Endothelial cell (in vitro differentiated cells): ENCODE data around the gene DDIT3. TPM values are rescaled to one million over a fixed set of nuclear protein-coding genes. Genes with fewer than 3 reads are reported as not detected.
A peak's percentile ranks its signal among the peaks of the same experiment; 100 is the strongest.

Source experiments
- DNase-seq: peaks from one replicate; pipeline ENCODE4 v3.0.0; 2021; ENCODE audit warnings: low spot score
- H3K27ac Mint-ChIP-seq: one replicate; pipeline ENCODE4 v1.8.0; 2021; ENCODE audit warnings: mixed read lengths, inconsistent platforms; ENCODE audit not compliant: unreplicated experiment
- H3K27me3 Mint-ChIP-seq: one replicate; pipeline ENCODE4 v1.8.0; 2021; ENCODE audit warnings: mild to moderate bottlenecking, moderate library complexity, mixed read lengths, inconsistent platforms; ENCODE audit not compliant: unreplicated experiment
- H3K36me3 Mint-ChIP-seq: one replicate; pipeline ENCODE4 v1.8.0; 2021; ENCODE audit warnings: mild to moderate bottlenecking, low read depth, mixed read lengths, inconsistent platforms; ENCODE audit not compliant: unreplicated experiment
- H3K4me1 Mint-ChIP-seq: one replicate; pipeline ENCODE4 v1.8.0; 2021; ENCODE audit warnings: mild to moderate bottlenecking, mixed read lengths, inconsistent platforms; ENCODE audit not compliant: unreplicated experiment
- H3K4me3 Mint-ChIP-seq: one replicate; pipeline ENCODE4 v1.8.0; 2021; ENCODE audit warnings: mild to moderate bottlenecking, mixed read lengths, inconsistent platforms; ENCODE audit not compliant: unreplicated experiment
- H3K9me3 Mint-ChIP-seq: one replicate; pipeline ENCODE4 v1.8.0; 2021; ENCODE audit warnings: mixed read lengths, inconsistent platforms; ENCODE audit not compliant: unreplicated experiment
- CTCF ChIP-seq: fragments of 200-600 bp; sonication (generic); IDR thresholded peaks from one replicate; pipeline ENCODE4 v1.5.0; 2021; ENCODE audit warnings: antibody characterized with exemption; ENCODE audit not compliant: unreplicated experiment
- total RNA-seq: library from RNA; stranded (reverse); fragmentation: NEBNext Ultra II Directional; extraction: Animal tissue kit (Norgen Biotek cat#: 25700); gene quantifications from one replicate; pipeline ENCODE4 v1.2.1, GENCODE V29; 2021; ENCODE audit not compliant: unreplicated experiment

The DDIT3 gene
- total RNA-seq, 1 donor from 2014 or later: 4.2 TPM

GRCh38 chr12:57541717-57542116 is 21.4 kb upstream of the DDIT3 start:
- no peak for TF ChIP-seq CTCF
- no peak overlapping the region for H3K27ac Mint-ChIP-seq

GRCh38 chr12:57541001-57541400 is 20.7 kb upstream of the DDIT3 start:
- H3K27me3 Mint-ChIP-seq: peaks cover 2% of the 10 kb centered on the region
- no peak for TF ChIP-seq CTCF
- peaks cover 26% of the 10 kb centered on the region for H3K36me3 Mint-ChIP-seq
- DNase-seq: no peak
- H3K4me3 Mint-ChIP-seq: no peak overlapping the region
- no peak overlapping the region for H3K27ac Mint-ChIP-seq
- no peaks in the 10 kb centered on the region for H3K9me3 Mint-ChIP-seq
- H3K4me1 Mint-ChIP-seq: peaks cover 22% of the 10 kb centered on the region

More at GRCh38 chr12:57541717-57542116, 21.4 kb upstream of the DDIT3 start:
- no peak for DNase-seq
- Mint-ChIP-seq H3K9me3 (no peaks in the 10 kb centered on the region), H3K4me1 (peaks cover 28% of the 10 kb centered on the region), H3K4me3 (no peak overlapping the region), H3K27me3 (peaks cover 3% of the 10 kb centered on the region), H3K36me3 (peaks cover 26% of the 10 kb centered on the region)

GRCh38 chr12:57539134-57539768 is 18.9 kb upstream of the DDIT3 start:
- Mint-ChIP-seq H3K4me3 (no peak overlapping the region), H3K27ac (peak overlapping the region; percentile 30), H3K9me3 (no peaks in the 10 kb centered on the region), H3K4me1 (peaks cover 15% of the 10 kb centered on the region), H3K27me3 (peaks cover 5% of the 10 kb centered on the region), H3K36me3 (peaks cover 37% of the 10 kb centered on the region)
- TF ChIP-seq CTCF: no peak
- DNase-seq: no peak

DNA sequence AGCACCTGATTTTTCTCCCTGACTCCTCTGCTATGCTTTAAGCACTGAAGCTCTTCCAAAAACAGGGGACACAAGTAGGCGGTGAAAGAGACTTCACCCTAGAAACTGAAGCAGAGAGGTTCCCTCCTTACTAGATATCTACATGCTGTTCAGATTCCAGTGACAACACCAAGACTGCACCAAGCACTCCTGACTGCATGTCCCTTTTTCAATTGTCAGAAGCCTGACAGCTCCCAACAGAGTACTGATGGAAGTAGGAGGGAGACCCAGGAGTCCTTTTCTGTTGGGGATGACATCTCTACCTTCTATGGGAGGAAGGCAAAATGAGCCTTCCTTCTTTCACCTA is 16.3 kb upstream of the DDIT3 start:
- peaks cover 55% of the 10 kb centered on the region for H3K36me3 Mint-ChIP-seq
- peaks cover 15% of the 10 kb centered on the region for H3K4me1 Mint-ChIP-seq
- no peak for DNase-seq
- no peak overlapping the region for H3K4me3 Mint-ChIP-seq
- H3K27me3 Mint-ChIP-seq: peaks cover 8% of the 10 kb centered on the region
- H3K9me3 Mint-ChIP-seq: no peaks in the 10 kb centered on the region
- no peak for TF ChIP-seq CTCF
- H3K27ac Mint-ChIP-seq: no peak overlapping the region

DNA sequence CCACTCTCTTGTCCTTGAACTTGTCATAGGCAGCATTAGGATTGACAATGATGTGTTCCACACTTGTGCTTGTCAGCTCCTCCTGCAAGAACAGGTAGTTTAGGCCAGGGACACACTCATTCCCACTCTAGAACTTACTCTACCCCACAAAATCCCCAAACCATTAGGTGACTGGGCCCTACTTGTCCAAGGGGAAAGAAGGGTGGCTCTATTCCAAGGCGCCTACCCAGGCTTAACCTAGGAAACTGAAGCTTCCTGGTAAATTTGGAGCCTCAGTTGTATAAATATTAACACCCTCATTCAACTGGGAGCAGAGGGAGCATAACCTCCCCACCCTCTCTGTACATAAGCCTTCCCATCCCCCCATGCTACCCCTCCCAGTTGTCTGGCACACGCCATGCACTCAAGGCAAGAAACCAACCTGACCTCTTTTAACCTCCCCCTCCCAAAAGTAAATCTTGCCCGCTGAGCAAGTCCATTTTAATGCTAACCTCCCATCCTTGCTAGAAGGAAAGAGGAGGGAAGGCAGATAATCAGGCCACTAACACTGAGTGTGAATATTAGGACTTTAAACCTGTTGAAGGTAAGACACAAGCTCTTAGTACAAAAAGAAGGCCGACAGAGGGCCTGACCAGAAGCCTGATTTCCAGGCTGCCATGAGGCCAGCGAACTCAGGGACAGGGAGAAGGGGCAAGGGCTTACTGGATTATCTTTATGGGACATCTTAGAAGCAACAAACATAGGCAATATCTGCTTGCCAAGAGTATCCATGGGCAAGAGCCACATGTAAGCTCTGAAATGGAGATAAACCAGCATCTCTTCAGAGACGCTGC is 15.7 kb upstream of the DDIT3 start:
- Mint-ChIP-seq H3K36me3 (peaks cover 56% of the 10 kb centered on the region), H3K4me3 (peak overlapping the region; percentile 47), H3K9me3 (no peaks in the 10 kb centered on the region), H3K4me1 (peaks cover 15% of the 10 kb centered on the region), H3K27ac (peak overlapping the region; percentile 70), H3K27me3 (peaks cover 10% of the 10 kb centered on the region)
- DNase-seq: no peak
- no peak for TF ChIP-seq CTCF
